SH-SY5Y (cell line): ENCODE results near the gene PPP6C.

Experiments used
- GATA2 ChIP-seq: IDR thresholded peaks from 2 replicates; pipeline ENCODE4 v1.6.1; 2011; ENCODE audit warnings: mild to moderate bottlenecking, low read depth, low read length
- GATA3 ChIP-seq: IDR thresholded peaks from 2 replicates; pipeline ENCODE4 v1.6.1; 2011; ENCODE audit warnings: low read depth, mild to moderate bottlenecking, low read length, moderate library complexity

GRCh38 chr9:125166762-125167161 is 22.8 kb downstream of the PPP6C start:
- no peak for TF ChIP-seq GATA2
- TF ChIP-seq GATA3, result no peak
